ENCODE results near the gene EXTL1. TPM values are rescaled to one million over a fixed set of nuclear protein-coding genes. Genes with fewer than 3 reads are reported as not detected.
A peak's percentile ranks its signal among the peaks of the same experiment; 100 is the strongest.

The EXTL1 gene
- total and polyA plus RNA-seq, 8 donors, result 0.18 to 26.3 (median 0.31) TPM; not detected in 4

GRCh38 chr1:26046246-26047095 lies 24.9 kb downstream of the EXTL1 start:
- TF ChIP-seq EP300 (IDR thresholded peaks at IDR 0.05), result no peak
- TF ChIP-seq CTCF (IDR thresholded peaks at IDR 0.05), result no peak
- no peak for TF ChIP-seq POLR2AphosphoS5 (IDR thresholded peaks at IDR 0.05)
- no peak for TF ChIP-seq POLR2A (IDR thresholded peaks at IDR 0.05)
- Histone ChIP-seq H3K36me3 (no peaks in the 10 kb centered on the region), H3K9me3 (no peaks in the 10 kb centered on the region), H3K4me1 (peaks cover 14 to 18% (median 17%) of the 10 kb centered on the region in 4 donors), H3K27ac (no peak overlapping the region), H3K4me3 (peak overlapping the region; percentile 11 to 39 (median 26)), H3K27me3 (peaks cover 15 to 80% (median 68%) of the 10 kb centered on the region in 3 donors)
- no peak for DNase-seq
- WGBS, 5 donors, result 5 to 9% (median 7%) methylated on average over 25 to 57 of the region's 57 CpGs
- intact Hi-C loops (cut with DNase I; ENCODE audit: low total_unique reads), result no loop called here

GRCh38 chr1:26047278-26047874 lies 25.8 kb downstream of the EXTL1 start:
- no peak overlapping the region for H3K4me3 ChIP-seq
- no peak for TF ChIP-seq POLR2AphosphoS5 (IDR thresholded peaks at IDR 0.05)
- no peak for TF ChIP-seq CTCF (IDR thresholded peaks at IDR 0.05)
- no peak for TF ChIP-seq POLR2A (IDR thresholded peaks at IDR 0.05)
- DNase-seq, result no peak
- peaks cover 15 to 74% (median 61%) of the 10 kb centered on the region in 3 donors for H3K27me3 ChIP-seq
- H3K9me3 ChIP-seq, result no peaks in the 10 kb centered on the region
- WGBS, 5 donors, result 70 to 78% (median 71%) methylated on average over 6 to 7 of the region's 7 CpGs
- no peak overlapping the region for H3K27ac ChIP-seq
- intact Hi-C loops (cut with DNase I; ENCODE audit: low total_unique reads), result no loop called here
- H3K4me1 ChIP-seq, result peaks cover 14 to 18% (median 17%) of the 10 kb centered on the region in 4 donors
- no peaks in the 10 kb centered on the region for H3K36me3 ChIP-seq

GRCh38 chr1:26049531-26050247 lies 28.1 kb downstream of the EXTL1 start:
- 63 to 76% (median 70%) methylated on average over 8 to 10 of the region's 10 CpGs for WGBS, 5 donors
- H3K9me3 ChIP-seq, result no peaks in the 10 kb centered on the region
- TF ChIP-seq POLR2A (IDR thresholded peaks at IDR 0.05), result no peak
- TF ChIP-seq EP300 (IDR thresholded peaks at IDR 0.05), result no peak
- TF ChIP-seq POLR2AphosphoS5 (IDR thresholded peaks at IDR 0.05), result no peak
- TF ChIP-seq CTCF (IDR thresholded peaks at IDR 0.05), result no peak
- peaks cover 15 to 67% (median 51%) of the 10 kb centered on the region in 3 donors for H3K27me3 ChIP-seq
- no peak overlapping the region for H3K4me3 ChIP-seq
- intact Hi-C loops (cut with DNase I; ENCODE audit: low total_unique reads), result no loop called here
- no peak for DNase-seq
- peaks cover 14 to 18% (median 17%) of the 10 kb centered on the region in 4 donors for H3K4me1 ChIP-seq
- H3K36me3 ChIP-seq, result no peaks in the 10 kb centered on the region
- no peak overlapping the region for H3K27ac ChIP-seq

- 84 to 94% (median 90%) methylated on average over 6 of the region's 6 CpGs for WGBS, 5 donors
- H3K4me1 ChIP-seq, result peaks cover 14 to 17% (median 16%) of the 10 kb centered on the region in 4 donors
Observed at GRCh38 chr1:26050248-26050640, 28.7 kb downstream of the EXTL1 start.

More at GRCh38 chr1:26050248-26050640, 28.7 kb downstream of the EXTL1 start:
- TF ChIP-seq EP300 (IDR thresholded peaks at IDR 0.05), result no peak
- TF ChIP-seq POLR2AphosphoS5 (IDR thresholded peaks at IDR 0.05), result no peak
- no peak for TF ChIP-seq CTCF (IDR thresholded peaks at IDR 0.05)
- no peak for TF ChIP-seq POLR2A (IDR thresholded peaks at IDR 0.05)
- Histone ChIP-seq H3K9me3 (no peaks in the 10 kb centered on the region), H3K36me3 (no peaks in the 10 kb centered on the region), H3K4me3 (no peak overlapping the region), H3K27me3 (peaks cover 15 to 62% (median 45%) of the 10 kb centered on the region in 3 donors), H3K27ac (no peak overlapping the region)
- no peak for DNase-seq
- intact Hi-C loops (cut with DNase I; ENCODE audit: low total_unique reads), result no loop called here
